OCI-LY7 (cell line): ENCODE measurements around the gene SLC27A6.

Source experiments
- CTCF ChIP-seq: fragments of 200-600 bp; sonication (generic); conservative IDR thresholded peaks from 2 replicates; pipeline ENCODE4 v1.5.1; 2014; ENCODE audit warnings: mild to moderate bottlenecking, antibody characterized with exemption, low read length, moderate library complexity, mixed read lengths
- EZH2phosphoT487 ChIP-seq: fragments of 200-600 bp; sonication (generic); IDR thresholded peaks from 2 replicates; pipeline ENCODE4 v1.6.1; 2018; ENCODE audit warnings: low read depth, borderline replicate concordance, mild to moderate bottlenecking, mixed run types, antibody characterized with exemption, low read length, moderate library complexity, mixed read lengths

- TF ChIP-seq CTCF (no peak), EZH2phosphoT487 (no peak)
Observed at GRCh38 chr5:129001841-129002526, 36.7 kb downstream of the SLC27A6 start.
